Caco-2 (cell line): ENCODE results near the gene NBR1. TPM values are rescaled to one million over a fixed set of nuclear protein-coding genes. Genes with fewer than 3 reads are reported as not detected.
"Not testable (repeated sequence)": the region's sequence is repeated elsewhere in the genome, so short reads cannot be mapped to it uniquely, and the experiment has no call there.

Experiments used
- BruUV-seq: library from RNA; stranded (reverse); fragments of 400-500 nt; replicated peaks from 2 replicates; lab custom pipeline; 2021; lab: Mats Ljungman, UMichigan
- CTCF ChIA-PET: fragments of 300-600 bp; sonication (Branson Sonifier 250); formaldehyde crosslinking; loops from one replicate; lab custom pipeline; 2022; ENCODE audit warnings: antibody characterized with exemption; lab: Charles Lee
- POLR2A ChIA-PET: fragments of 300-600 bp; sonication (Branson Sonifier 250); formaldehyde crosslinking; loops from one replicate; lab custom pipeline; 2022; ENCODE audit warnings: antibody characterized with exemption; lab: Charles Lee
- DNase-seq, 2 experiments: peaks; one replicate each; pipeline versions ENCODE4 v3.0.0 to v3.0.0-alpha.2; 2020 to 2022
- H3K27me3 ChIP-seq: replicated peaks from 2 replicates; pipeline ENCODE4 v1.6.0; 2011; ENCODE audit warnings: low read length; ENCODE audit not compliant: control insufficient read depth, insufficient read depth
- H3K36me3 ChIP-seq: 2 replicates; pipeline ENCODE4 v1.5.1; 2011; ENCODE audit warnings: low read length; ENCODE audit not compliant: control insufficient read depth, insufficient read depth
- H3K4me1 ChIP-seq: fragments of 250-450 bp; sonication (Bioruptor Pico); 2 replicates; pipeline ENCODE4 v1.5.1; 2020; ENCODE audit warnings: mild to moderate bottlenecking
- H3K4me3 ChIP-seq: 2 replicates; pipeline ENCODE4 v1.5.1; 2011; ENCODE audit warnings: low read depth, mild to moderate bottlenecking, control low read depth, low read length
- H3K9me3 ChIP-seq: fragments of 250-450 bp; sonication (Bioruptor Pico); 2 replicates; pipeline ENCODE4 v1.5.1; 2020; ENCODE audit warnings: mild to moderate bottlenecking, moderate library complexity
- H3K27ac Mint-ChIP-seq: one replicate; pipeline ENCODE4 v1.8.0; 2022; ENCODE audit warnings: mixed read lengths; ENCODE audit not compliant: unreplicated experiment
- H3K27me3 Mint-ChIP-seq: one replicate; pipeline ENCODE4 v1.8.0; 2022; ENCODE audit warnings: mixed read lengths; ENCODE audit not compliant: insufficient read depth, unreplicated experiment
- H3K36me3 Mint-ChIP-seq: one replicate; pipeline ENCODE4 v1.8.0; 2022; ENCODE audit warnings: mild to moderate bottlenecking, mixed read lengths; ENCODE audit not compliant: insufficient read depth, unreplicated experiment
- H3K4me1 Mint-ChIP-seq: one replicate; pipeline ENCODE4 v1.8.0; 2022; ENCODE audit warnings: low read depth, mixed read lengths; ENCODE audit not compliant: unreplicated experiment
- H3K4me3 Mint-ChIP-seq: one replicate; pipeline ENCODE4 v1.8.0; 2022; ENCODE audit warnings: mild to moderate bottlenecking, moderate library complexity, mixed read lengths; ENCODE audit not compliant: unreplicated experiment
- H3K9me3 Mint-ChIP-seq: one replicate; pipeline ENCODE4 v1.8.0; 2022; ENCODE audit warnings: mixed read lengths; ENCODE audit not compliant: unreplicated experiment
- intact Hi-C: fragments of 100-400 bp; cut with micrococcal nuclease; formaldehyde crosslinking; loops from one replicate; pipeline ENCODE4 v1.10.0; 2022; ENCODE audit not compliant: unreplicated experiment
- total RNA-seq: library from RNA; stranded (reverse); gene quantifications from 2 replicates; pipeline ENCODE4 v1.2.3, GENCODE V29; 2022
- TF ChIP-seq, protein P1 (sequence below), 2 experiments: fragments of 200-600 bp in 1 of 2; IDR thresholded peaks; 1 replicate in 1 of 2; 2 replicates in 1 of 2; pipeline versions ENCODE4 v1.5.1 to v1.8.0; 2011 to 2022; ENCODE audit warnings: antibody characterized with exemption in 1 of 2, control low read depth in 1 of 2, inconsistent platforms in 1 of 2, low read depth in 1 of 2, low read length in 1 of 2, mild to moderate bottlenecking in 1 of 2, moderate library complexity in 1 of 2; ENCODE audit not compliant: insufficient read depth in 1 of 2, severe bottlenecking in 1 of 2, unreplicated experiment in 1 of 2

The NBR1 gene
- total RNA-seq, 1 experiment from 2014 or later, result 53.9 TPM

DNA sequence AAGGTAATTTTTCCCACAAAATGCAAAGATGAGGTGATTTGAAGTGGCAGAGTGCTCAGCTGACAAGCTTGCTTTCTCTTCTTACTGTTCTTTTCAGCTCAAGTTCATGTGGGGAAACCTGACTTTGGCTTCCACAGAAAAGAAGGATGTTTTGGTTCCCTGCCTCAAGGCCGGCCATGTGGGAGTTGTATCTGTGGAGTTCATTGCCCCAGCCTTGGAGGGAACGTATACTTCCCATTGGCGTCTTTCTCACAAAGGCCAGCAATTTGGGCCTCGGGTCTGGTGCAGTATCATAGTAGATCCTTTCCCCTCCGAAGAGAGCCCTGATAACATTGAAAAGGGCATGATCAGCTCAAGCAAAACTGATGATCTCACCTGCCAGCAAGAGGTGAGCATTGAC is 22.2 kb downstream of the NBR1 start:
- TF ChIP-seq, protein P1, sequence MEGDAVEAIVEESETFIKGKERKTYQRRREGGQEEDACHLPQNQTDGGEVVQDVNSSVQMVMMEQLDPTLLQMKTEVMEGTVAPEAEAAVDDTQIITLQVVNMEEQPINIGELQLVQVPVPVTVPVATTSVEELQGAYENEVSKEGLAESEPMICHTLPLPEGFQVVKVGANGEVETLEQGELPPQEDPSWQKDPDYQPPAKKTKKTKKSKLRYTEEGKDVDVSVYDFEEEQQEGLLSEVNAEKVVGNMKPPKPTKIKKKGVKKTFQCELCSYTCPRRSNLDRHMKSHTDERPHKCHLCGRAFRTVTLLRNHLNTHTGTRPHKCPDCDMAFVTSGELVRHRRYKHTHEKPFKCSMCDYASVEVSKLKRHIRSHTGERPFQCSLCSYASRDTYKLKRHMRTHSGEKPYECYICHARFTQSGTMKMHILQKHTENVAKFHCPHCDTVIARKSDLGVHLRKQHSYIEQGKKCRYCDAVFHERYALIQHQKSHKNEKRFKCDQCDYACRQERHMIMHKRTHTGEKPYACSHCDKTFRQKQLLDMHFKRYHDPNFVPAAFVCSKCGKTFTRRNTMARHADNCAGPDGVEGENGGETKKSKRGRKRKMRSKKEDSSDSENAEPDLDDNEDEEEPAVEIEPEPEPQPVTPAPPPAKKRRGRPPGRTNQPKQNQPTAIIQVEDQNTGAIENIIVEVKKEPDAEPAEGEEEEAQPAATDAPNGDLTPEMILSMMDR (IDR thresholded peaks at IDR 0.05; ENCODE audit: insufficient read depth in 1 of 2, low read depth in 1 of 2, low read length in 1 of 2, severe bottlenecking in 1 of 2, unreplicated experiment in 1 of 2), result no peak
- Histone ChIP-seq H3K36me3 (peaks cover 6% of the 10 kb centered on the region), H3K9me3 (no peaks in the 10 kb centered on the region), H3K27me3 (no peaks in the 10 kb centered on the region), H3K4me1 (no peaks in the 10 kb centered on the region), H3K4me3 (no peak overlapping the region)
- no peak overlapping the region for H3K4me3 Mint-ChIP-seq
- CTCF ChIA-PET, result interaction anchor here (0.6 kb wide), 2 partner anchors 72 to 687 kb away, joined by 3 to 6 read pairs; no protein-coding TSS in a partner anchor
- H3K27me3 Mint-ChIP-seq, result no peaks in the 10 kb centered on the region
- no peak overlapping the region for H3K27ac Mint-ChIP-seq
- H3K4me1 Mint-ChIP-seq, result no peaks in the 10 kb centered on the region
- POLR2A ChIA-PET, result no interaction called here
- DNase-seq, result peak in 1 of 2 experiments; percentile 1
- no peaks in the 10 kb centered on the region for H3K9me3 Mint-ChIP-seq
- intact Hi-C loops, result no loop called here
- no TSS peak for BruUV-seq
- peaks cover 65% of the 10 kb centered on the region for H3K36me3 Mint-ChIP-seq

DNA sequence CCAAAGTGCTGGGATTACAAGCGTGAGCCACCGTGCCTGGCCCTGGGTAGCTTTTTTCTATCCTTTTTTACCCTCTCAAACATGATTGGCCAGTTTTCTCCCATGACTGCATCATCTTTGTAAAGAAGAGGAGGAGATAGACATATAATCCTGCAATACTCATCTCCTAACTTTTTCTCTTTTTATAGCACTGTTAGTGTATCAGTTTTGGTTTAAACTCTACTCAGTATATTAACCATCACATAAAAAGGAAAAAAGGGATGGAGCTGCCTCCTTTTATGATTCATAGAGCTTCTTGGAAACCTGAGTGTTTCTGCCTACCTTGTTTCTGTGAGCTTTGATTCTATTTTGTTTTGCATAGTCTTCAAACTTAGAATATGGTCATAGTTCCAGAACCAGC is 28.6 kb downstream of the NBR1 start:
- no peak overlapping the region for H3K4me3 Mint-ChIP-seq
- H3K9me3 ChIP-seq, result no peaks in the 10 kb centered on the region
- H3K27me3 Mint-ChIP-seq, result no peaks in the 10 kb centered on the region
- H3K27ac Mint-ChIP-seq, result no peak overlapping the region
- BruUV-seq, result no TSS peak
- H3K4me1 ChIP-seq, result no peaks in the 10 kb centered on the region
- no peaks in the 10 kb centered on the region for H3K4me1 Mint-ChIP-seq
- no peak overlapping the region for H3K4me3 ChIP-seq
- H3K27me3 ChIP-seq, result no peaks in the 10 kb centered on the region
- POLR2A ChIA-PET, result interaction anchor here (0.7 to 1.1 kb wide), 2 partner anchors 28 to 116 kb away, joined by 5 to 8 read pairs; no protein-coding TSS in a partner anchor
- peaks cover 71% of the 10 kb centered on the region for H3K36me3 Mint-ChIP-seq
- CTCF ChIA-PET, result interaction anchor here (1.1 kb wide), 1 partner anchor 12 kb away, joined by 3 read pairs; the partner anchor contains the start of gene TMEM106A
- DNase-seq, result no peak
- intact Hi-C loops, result no loop called here
- H3K9me3 Mint-ChIP-seq, result no peaks in the 10 kb centered on the region
- TF ChIP-seq, protein P1 (IDR thresholded peaks at IDR 0.05; ENCODE audit: insufficient read depth in 1 of 2, low read depth in 1 of 2, low read length in 1 of 2, severe bottlenecking in 1 of 2, unreplicated experiment in 1 of 2), result no peak
- peaks cover 2% of the 10 kb centered on the region; the same call in 1 of the 2 replicates for H3K36me3 ChIP-seq

GRCh38 chr17:43200127-43200526 is 29.1 kb downstream of the NBR1 start:
- no peak overlapping the region for H3K27ac Mint-ChIP-seq
- no peak for DNase-seq
- H3K4me3 Mint-ChIP-seq, result no peak overlapping the region
- Histone ChIP-seq H3K9me3 (no peaks in the 10 kb centered on the region), H3K4me1 (no peaks in the 10 kb centered on the region), H3K27me3 (no peaks in the 10 kb centered on the region), H3K36me3 (peaks cover 2% of the 10 kb centered on the region; the same call in 1 of the 2 replicates), H3K4me3 (no peak overlapping the region)
- BruUV-seq, result no TSS peak
- no peaks in the 10 kb centered on the region for H3K9me3 Mint-ChIP-seq
- POLR2A ChIA-PET, result interaction anchor here (0.7 to 1.1 kb wide), 2 partner anchors 28 to 116 kb away, joined by 5 to 8 read pairs; no protein-coding TSS in a partner anchor
- TF ChIP-seq, protein P1 (IDR thresholded peaks at IDR 0.05; ENCODE audit: insufficient read depth in 1 of 2, low read depth in 1 of 2, low read length in 1 of 2, severe bottlenecking in 1 of 2, unreplicated experiment in 1 of 2), result no peak
- H3K4me1 Mint-ChIP-seq, result no peaks in the 10 kb centered on the region
- H3K27me3 Mint-ChIP-seq, result no peaks in the 10 kb centered on the region
- peaks cover 68% of the 10 kb centered on the region for H3K36me3 Mint-ChIP-seq
- CTCF ChIA-PET, result interaction anchor here (0.9 to 1.1 kb wide), 2 partner anchors 12 to 17 kb away, joined by 3 read pairs; partner anchors contain the start of gene TMEM106A
- intact Hi-C loops, result no loop called here

DNA sequence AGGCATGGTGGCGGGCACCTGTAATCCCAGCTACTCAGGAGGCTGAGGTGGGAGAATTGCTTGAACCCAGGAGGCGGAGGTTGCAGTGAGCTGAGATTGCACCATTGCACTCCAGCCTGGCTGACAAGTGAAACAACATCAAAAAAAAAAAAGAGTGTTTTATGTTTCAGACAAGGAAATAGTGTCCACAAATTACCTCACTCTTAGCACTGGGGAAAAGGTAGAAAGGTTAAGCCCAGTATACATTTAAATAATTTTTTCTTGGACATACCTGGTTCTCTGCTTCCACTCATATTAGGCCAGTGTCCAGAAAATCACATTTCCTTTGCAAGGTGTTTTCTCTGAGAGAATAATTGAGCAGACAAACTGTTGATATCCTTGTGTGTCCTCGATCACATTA is 32.0 kb downstream of the NBR1 start:
- H3K27me3 Mint-ChIP-seq, H3K9me3 ChIP-seq, H3K27ac Mint-ChIP-seq, H3K36me3 ChIP-seq, DNase-seq, H3K27me3 ChIP-seq, H3K4me3 ChIP-seq, H3K4me3 Mint-ChIP-seq, intact Hi-C loops, BruUV-seq, CTCF ChIA-PET, H3K4me1 Mint-ChIP-seq, H3K9me3 Mint-ChIP-seq, H3K4me1 ChIP-seq: not testable (repeated sequence)
- peaks cover 74% of the 10 kb centered on the region for H3K36me3 Mint-ChIP-seq
- POLR2A ChIA-PET, result interaction anchor here (0.6 to 1.0 kb wide), 3 partner anchors 9 to 152 kb away, joined by 3 to 12 read pairs (median 3); partner anchors contain the start of gene TMEM106A
